IMR-90 (cell line): ENCODE measurements around the gene FTSJ3.

Source experiments
- BHLHE40 ChIP-seq: fragments of 150-350 bp; IDR thresholded peaks from 2 replicates; pipeline ENCODE4 v1.6.1; 2016; ENCODE audit warnings: mild to moderate bottlenecking, low read depth, low read length
- CTCF ChIP-seq: conservative IDR thresholded peaks from 2 replicates; pipeline ENCODE4 v1.5.1; 2012; ENCODE audit warnings: mild to moderate bottlenecking, low read depth, low read length, improper control_type of control experiment
- MXI1 ChIP-seq: IDR thresholded peaks from 2 replicates; pipeline ENCODE4 v1.6.1; 2012; ENCODE audit warnings: low read depth, mild to moderate bottlenecking, low read length, moderate library complexity, borderline replicate concordance
- POLR2A ChIP-seq: IDR thresholded peaks from 2 replicates; pipeline ENCODE4 v1.6.1; 2012; ENCODE audit warnings: mild to moderate bottlenecking, low read depth, low read length

GRCh38 chr17:63817736-63818385, 9.6 kb downstream of the FTSJ3 start:
- TF ChIP-seq CTCF, result no peak
- no peak for TF ChIP-seq POLR2A
- no peak for TF ChIP-seq BHLHE40
- no peak for TF ChIP-seq MXI1
